ENCODE results near the gene COL27A1. TPM values are rescaled to one million over a fixed set of nuclear protein-coding genes. Genes with fewer than 3 reads are reported as not detected.

Gene COL27A1
- total RNA-seq, 1 donor: 2.1 TPM

DNA sequence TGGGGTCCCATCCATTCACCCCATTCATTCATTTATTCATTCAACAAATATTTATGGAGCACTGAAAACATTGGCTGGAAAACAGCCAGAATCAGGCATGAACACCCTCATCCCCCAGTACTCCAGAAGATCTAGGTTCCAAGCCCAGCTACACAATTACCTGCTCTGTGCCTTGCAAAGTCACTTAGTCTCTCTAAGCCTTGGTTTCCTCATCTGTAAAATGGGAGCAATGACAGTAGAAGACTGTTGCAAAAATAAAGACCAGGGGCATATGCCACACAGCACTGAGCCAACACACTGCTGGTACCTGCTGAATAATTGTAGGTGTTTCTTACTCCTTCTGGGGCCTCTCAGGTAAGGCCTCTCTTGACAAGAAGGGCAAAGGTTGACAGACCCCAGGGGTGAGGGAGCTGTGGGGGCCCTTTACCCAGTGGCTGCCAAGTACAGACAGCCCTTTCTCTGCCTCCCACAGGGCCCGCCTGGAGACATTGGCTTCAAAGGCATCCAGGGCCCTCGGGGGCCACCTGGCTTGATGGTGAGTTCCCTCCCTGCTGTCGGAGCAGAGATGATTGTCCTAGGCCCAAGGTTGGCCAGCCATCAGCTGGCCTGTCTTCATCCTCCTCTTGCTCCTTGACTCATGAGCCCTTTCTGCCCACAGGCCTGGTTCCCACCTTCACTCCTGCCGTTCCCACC lies 145.0 kb downstream of the COL27A1 start:
- H3K4me3 ChIP-seq (ENCODE audit: low read depth, low read length): no peak overlapping the region
- TF ChIP-seq, protein P1, sequence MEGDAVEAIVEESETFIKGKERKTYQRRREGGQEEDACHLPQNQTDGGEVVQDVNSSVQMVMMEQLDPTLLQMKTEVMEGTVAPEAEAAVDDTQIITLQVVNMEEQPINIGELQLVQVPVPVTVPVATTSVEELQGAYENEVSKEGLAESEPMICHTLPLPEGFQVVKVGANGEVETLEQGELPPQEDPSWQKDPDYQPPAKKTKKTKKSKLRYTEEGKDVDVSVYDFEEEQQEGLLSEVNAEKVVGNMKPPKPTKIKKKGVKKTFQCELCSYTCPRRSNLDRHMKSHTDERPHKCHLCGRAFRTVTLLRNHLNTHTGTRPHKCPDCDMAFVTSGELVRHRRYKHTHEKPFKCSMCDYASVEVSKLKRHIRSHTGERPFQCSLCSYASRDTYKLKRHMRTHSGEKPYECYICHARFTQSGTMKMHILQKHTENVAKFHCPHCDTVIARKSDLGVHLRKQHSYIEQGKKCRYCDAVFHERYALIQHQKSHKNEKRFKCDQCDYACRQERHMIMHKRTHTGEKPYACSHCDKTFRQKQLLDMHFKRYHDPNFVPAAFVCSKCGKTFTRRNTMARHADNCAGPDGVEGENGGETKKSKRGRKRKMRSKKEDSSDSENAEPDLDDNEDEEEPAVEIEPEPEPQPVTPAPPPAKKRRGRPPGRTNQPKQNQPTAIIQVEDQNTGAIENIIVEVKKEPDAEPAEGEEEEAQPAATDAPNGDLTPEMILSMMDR (IDR thresholded peaks at IDR 0.05; ENCODE audit: insufficient read depth, low read length): no peak
- DNase-seq (ENCODE audit: low read depth): no peak

DNA sequence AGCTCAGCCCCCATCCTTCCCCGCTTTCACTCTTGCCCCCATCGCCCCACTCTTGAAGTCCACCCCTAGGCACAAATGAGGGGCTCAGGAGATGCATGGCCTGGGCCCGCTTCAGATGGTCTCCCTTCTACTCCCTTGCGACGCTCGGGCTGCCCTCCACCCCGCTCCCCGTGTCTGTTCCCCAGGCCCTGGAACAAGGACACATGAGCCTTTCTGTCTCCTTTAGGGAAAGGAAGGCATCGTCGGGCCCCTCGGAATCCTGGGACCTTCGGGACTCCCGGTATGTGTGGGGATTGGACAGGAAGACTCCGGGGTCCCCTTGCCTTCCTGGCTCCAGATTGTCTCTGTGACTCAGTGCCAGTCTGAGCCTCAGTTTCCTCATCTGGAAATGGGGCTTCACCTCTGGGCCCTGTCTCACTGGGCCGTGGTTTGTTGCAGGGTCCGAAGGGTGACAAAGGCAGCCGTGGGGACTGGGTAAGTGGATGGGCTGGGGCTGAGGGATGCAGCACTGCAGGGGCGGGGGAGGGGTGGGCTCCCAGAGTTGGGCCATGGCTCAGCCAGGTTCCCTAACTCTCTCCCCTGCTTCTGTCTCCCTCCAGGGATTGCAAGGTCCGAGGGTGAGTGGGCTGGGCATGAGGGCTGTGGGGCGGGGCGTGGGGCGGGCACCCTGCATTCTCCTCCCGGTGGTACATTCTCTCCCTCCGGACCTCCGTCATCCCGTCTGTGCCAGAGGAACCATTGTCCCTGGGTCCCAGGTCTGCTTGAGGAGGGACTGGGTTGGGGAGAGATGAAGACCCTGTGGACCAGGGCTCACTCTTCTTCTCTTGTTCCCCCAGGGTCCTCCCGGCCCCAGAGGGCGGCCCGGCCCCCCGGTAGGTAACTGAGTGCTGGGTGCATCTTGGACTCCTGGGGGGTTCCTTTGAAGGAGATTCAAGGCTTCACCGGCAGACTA lies 145.8 kb downstream of the COL27A1 start:
- TF ChIP-seq, protein P1 (IDR thresholded peaks at IDR 0.05; ENCODE audit: insufficient read depth, low read length): no peak
- no peak overlapping the region for H3K4me3 ChIP-seq (ENCODE audit: low read depth, low read length)

DNA sequence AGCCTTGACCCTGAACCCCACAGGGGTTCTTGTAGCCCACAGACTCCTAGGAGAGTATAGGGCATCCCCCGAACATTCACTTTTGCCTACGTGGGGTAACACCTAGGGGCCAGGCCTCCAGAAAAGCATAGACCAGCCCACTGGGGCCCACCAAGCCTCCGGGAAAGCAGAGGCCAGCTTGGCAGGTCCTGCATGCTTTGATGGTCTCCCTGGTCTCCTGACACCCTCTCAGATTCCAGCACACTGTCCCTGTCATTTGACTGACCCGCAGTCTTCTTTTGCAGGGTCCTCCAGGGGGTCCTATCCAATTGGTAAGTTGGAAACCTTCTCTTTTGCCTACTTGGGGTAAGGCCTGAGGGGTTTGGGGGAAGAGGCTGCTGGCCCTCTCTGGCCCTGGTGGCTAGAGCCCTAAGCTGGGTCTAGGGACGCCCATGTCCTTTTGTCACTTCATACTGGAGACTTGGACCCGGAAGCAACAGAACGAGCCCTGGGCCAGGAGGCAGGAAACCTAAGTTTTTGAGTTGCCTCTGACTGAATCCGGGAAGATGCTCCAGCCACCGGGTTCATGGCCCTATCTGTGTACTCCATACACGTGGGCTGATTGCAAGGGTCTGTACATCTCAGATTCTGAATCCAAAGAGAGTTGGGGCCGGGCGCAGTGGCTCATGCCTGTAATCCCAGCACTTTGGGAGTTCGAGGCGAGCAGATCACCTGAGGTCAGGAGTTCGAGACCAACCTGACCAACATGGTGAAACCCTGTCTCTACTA lies 146.6 kb downstream of the COL27A1 start:
- TF ChIP-seq, protein P1 (IDR thresholded peaks at IDR 0.05; ENCODE audit: insufficient read depth, low read length): no peak
- DNase-seq (ENCODE audit: low read depth): no peak
- no peak overlapping the region for H3K4me3 ChIP-seq (ENCODE audit: low read depth, low read length)

More for the DNA sequence above, 145.8 kb downstream of the COL27A1 start:
- no peak for DNase-seq (ENCODE audit: low read depth)

DNA sequence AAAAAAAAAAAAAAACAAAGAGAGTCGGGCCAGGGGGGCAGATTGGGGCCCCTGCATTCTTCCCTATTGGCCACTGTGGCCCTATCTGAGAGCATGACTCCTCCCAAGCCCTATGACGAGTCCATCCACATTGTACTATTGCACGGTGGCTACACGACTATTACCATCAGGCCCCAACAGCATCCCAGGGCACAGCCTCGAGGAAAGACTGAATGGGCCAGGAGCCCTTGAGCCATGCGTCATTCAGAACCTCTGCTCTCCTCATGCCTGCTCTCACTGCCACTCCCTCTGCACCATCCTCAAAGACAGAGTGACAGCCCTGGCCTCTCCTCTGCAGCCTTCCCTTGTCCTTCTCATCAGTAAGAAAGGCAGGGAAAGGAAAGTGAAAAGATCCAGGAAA lies 147.4 kb downstream of the COL27A1 start:
- H3K4me3 ChIP-seq (ENCODE audit: low read depth, low read length): no peak overlapping the region
- DNase-seq (ENCODE audit: low read depth): peak; percentile 54
- TF ChIP-seq, protein P1 (IDR thresholded peaks at IDR 0.05; ENCODE audit: insufficient read depth, low read length): no peak

DNA sequence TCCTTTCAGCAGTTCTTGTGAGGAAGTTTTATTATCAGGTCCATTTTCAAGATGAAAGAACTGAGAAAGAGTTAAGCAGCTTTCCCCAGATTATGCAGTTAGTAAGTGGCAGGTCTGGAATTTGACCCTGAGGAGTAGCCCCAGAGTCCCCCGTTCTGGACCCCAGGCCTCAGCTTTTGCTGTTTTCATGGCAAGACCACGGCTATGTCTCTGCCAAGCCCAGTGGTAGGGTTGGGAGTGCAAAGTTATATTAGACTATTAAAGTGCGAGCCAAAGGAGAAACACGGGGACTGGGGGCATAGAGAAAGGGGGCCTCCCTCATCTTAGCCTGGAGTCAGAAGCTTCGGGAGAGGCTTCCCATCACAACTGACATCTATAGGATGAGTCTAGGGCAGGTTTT lies 148.2 kb downstream of the COL27A1 start:
- no peak overlapping the region for H3K4me3 ChIP-seq (ENCODE audit: low read depth, low read length)
- TF ChIP-seq, protein P1 (IDR thresholded peaks at IDR 0.05; ENCODE audit: insufficient read depth, low read length): no peak
- DNase-seq (ENCODE audit: low read depth): no peak

DNA sequence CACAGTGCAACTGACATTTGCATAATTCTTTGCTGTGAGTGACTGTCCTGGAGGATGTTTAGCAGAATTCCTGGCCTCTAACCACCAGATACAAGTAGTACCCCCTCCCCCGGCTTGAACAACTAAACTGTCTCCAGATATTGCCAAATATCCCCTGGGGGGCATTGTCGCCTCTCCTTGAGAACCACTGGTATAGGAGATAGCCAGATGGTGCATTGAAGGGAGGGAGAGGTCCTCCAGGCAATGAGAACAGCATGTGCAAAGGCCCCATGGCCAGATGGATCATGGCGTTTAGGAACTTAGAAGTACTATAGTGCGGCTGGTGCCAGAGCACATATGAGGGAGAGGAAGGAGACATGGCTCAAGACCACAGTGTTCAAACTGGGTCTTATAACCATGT lies 148.6 kb downstream of the COL27A1 start:
- H3K4me3 ChIP-seq (ENCODE audit: low read depth, low read length): no peak overlapping the region
- TF ChIP-seq, protein P1 (IDR thresholded peaks at IDR 0.05; ENCODE audit: insufficient read depth, low read length): no peak
- no peak for DNase-seq (ENCODE audit: low read depth)

All from fibroblast of the aortic adventitia (primary cell).